RWPE2 (cell line): ENCODE data around the gene CFAP97.

Experiments
- ATAC-seq: fragments of 200-7000 bp; cut with Tn5 transposase; 3 replicates; pipeline ENCODE4 v1.9.1; 2021; ENCODE audit warnings: low read depth
- DNase-seq: peaks from one replicate; pipeline ENCODE4 v3.0.0-alpha.2; 2020; ENCODE audit warnings: low spot score
- H3K27ac ChIP-seq: fragments of 450-650 bp; 2 replicates; pipeline ENCODE4 v1.5.1; 2017; ENCODE audit warnings: mild to moderate bottlenecking; ENCODE audit not compliant: poor library complexity, severe bottlenecking
- H3K27me3 ChIP-seq: fragments of 250-450 bp; sonication (Bioruptor Pico); 2 replicates; pipeline ENCODE4 v1.5.1; 2021; ENCODE audit warnings: mild to moderate bottlenecking, moderate library complexity; ENCODE audit not compliant: insufficient read depth, poor library complexity, severe bottlenecking
- H3K36me3 ChIP-seq: fragments of 250-450 bp; sonication (Bioruptor Pico); 2 replicates; pipeline ENCODE4 v1.5.1; 2020; ENCODE audit warnings: low read depth, mild to moderate bottlenecking, moderate library complexity
- H3K4me1 ChIP-seq: fragments of 250-450 bp; sonication (Bioruptor Pico); 2 replicates; pipeline ENCODE4 v1.5.1; 2021; ENCODE audit warnings: mild to moderate bottlenecking, moderate library complexity; ENCODE audit not compliant: insufficient read depth, poor library complexity, severe bottlenecking
- H3K4me3 ChIP-seq: fragments of 250-450 bp; sonication (Bioruptor Pico); 2 replicates; pipeline ENCODE4 v1.5.1; 2021; ENCODE audit warnings: mild to moderate bottlenecking, moderate library complexity; ENCODE audit not compliant: severe bottlenecking
- H3K9me3 ChIP-seq: fragments of 250-450 bp; sonication (Bioruptor Pico); 2 replicates; pipeline ENCODE4 v1.5.1; 2021; ENCODE audit warnings: mild to moderate bottlenecking, moderate library complexity; ENCODE audit not compliant: severe bottlenecking
- CTCF ChIP-seq: fragments of 450-650 bp; IDR thresholded peaks from one replicate; pipeline ENCODE4 v1.5.1; 2017; ENCODE audit warnings: mild to moderate bottlenecking, moderate library complexity; ENCODE audit not compliant: poor library complexity, severe bottlenecking

Gene CFAP97

GRCh38 chr4:185229021-185229818 lies 25.4 kb upstream of the CFAP97 start:
- no peaks in the 10 kb centered on the region for H3K27me3 ChIP-seq
- no peak overlapping the region for H3K27ac ChIP-seq
- TF ChIP-seq CTCF = no peak
- no peak for ATAC-seq
- no peak for DNase-seq
- no peaks in the 10 kb centered on the region for H3K9me3 ChIP-seq
- no peaks in the 10 kb centered on the region for H3K36me3 ChIP-seq
- H3K4me3 ChIP-seq = no peak overlapping the region
- peaks cover 2% of the 10 kb centered on the region for H3K4me1 ChIP-seq

GRCh38 chr4:185227713-185228278 lies 24.0 kb upstream of the CFAP97 start:
- no peak overlapping the region for H3K27ac ChIP-seq
- no peak for ATAC-seq
- no peak for TF ChIP-seq CTCF
- peaks cover 2% of the 10 kb centered on the region for H3K4me1 ChIP-seq
- DNase-seq = no peak
- no peaks in the 10 kb centered on the region for H3K27me3 ChIP-seq
- H3K9me3 ChIP-seq = no peaks in the 10 kb centered on the region
- H3K36me3 ChIP-seq = no peaks in the 10 kb centered on the region
- H3K4me3 ChIP-seq = no peak overlapping the region

- no peaks in the 10 kb centered on the region for H3K9me3 ChIP-seq
- H3K27ac ChIP-seq = no peak overlapping the region
- TF ChIP-seq CTCF = peak; percentile 16
- DNase-seq (no peak), ATAC-seq (no peak)
- no peak overlapping the region for H3K4me3 ChIP-seq
- H3K27me3 ChIP-seq = no peaks in the 10 kb centered on the region
- no peaks in the 10 kb centered on the region for H3K36me3 ChIP-seq
- H3K4me1 ChIP-seq = no peaks in the 10 kb centered on the region
Observed at GRCh38 chr4:185227131-185227551, 23.3 kb upstream of the CFAP97 start.

GRCh38 chr4:185225940-185226339 lies 22.1 kb upstream of the CFAP97 start:
- H3K27me3 ChIP-seq = no peaks in the 10 kb centered on the region
- no peak for TF ChIP-seq CTCF
- no peaks in the 10 kb centered on the region for H3K4me1 ChIP-seq
- ATAC-seq (no peak), DNase-seq (no peak)
- H3K4me3 ChIP-seq = no peak overlapping the region
- H3K27ac ChIP-seq = no peak overlapping the region
- no peaks in the 10 kb centered on the region for H3K9me3 ChIP-seq
- H3K36me3 ChIP-seq = no peaks in the 10 kb centered on the region

GRCh38 chr4:185224597-185224996 lies 20.8 kb upstream of the CFAP97 start:
- Histone ChIP-seq H3K27me3 (no peaks in the 10 kb centered on the region), H3K36me3 (no peaks in the 10 kb centered on the region), H3K4me3 (no peak overlapping the region), H3K9me3 (no peaks in the 10 kb centered on the region), H3K27ac (no peak overlapping the region), H3K4me1 (no peaks in the 10 kb centered on the region)
- no peak for TF ChIP-seq CTCF
- no peak for ATAC-seq
- DNase-seq = no peak
